HG03108 (cell line): ENCODE measurements around the gene LRRFIP1.
A peak's percentile ranks its signal among the peaks of the same experiment; 100 is the strongest.
"Not testable (repeated sequence)": the region's sequence is repeated elsewhere in the genome, so short reads cannot be mapped to it uniquely, and the experiment has no call there.

ENCODE experiments used
- ATAC-seq: cut with Tn5 transposase; IDR thresholded peaks from one replicate; pipeline ENCODE4 v1.9.1; 2021; ENCODE audit warnings: moderate library complexity; ENCODE audit not compliant: unreplicated experiment

The LRRFIP1 gene

DNA sequence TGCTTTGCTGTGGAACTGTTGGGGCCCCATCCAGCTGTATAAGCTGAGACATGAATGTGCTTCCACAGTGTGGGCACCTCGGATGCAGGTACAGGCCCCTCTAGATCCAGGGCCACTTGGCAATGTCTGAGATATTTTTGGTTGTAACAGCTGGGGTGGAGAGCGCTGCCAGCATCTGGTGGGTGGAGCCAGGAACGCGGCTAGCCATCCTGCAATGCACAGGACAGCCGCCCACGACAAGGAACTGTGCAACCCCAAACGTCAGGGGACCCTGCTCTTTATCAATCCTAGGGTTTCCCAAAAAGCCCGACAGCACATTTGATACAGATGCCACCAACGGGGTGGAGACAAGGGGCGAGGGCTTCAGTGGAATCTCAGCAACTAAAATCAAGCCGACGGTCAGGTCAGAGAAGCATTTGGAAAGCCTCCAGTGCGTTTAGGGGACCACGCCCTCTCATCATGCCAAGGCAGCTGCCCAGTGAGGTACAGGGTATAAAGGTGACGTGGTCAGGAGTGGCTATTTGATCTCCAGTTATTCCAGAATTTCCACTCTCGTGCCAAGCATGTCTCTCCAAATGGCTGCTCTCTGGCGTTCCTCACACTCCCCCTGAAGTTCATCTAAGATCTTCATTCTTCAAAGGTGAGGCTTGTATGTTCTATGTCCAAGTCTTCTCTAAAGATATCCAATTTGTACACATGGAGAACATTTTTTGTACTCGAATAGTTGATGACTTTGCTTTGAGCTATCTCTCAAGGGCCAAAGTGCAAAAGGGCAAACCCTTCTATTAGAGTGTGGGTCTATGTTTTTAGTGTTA lies 55.7 kb downstream of the LRRFIP1 start:
- ATAC-seq = no peak

DNA sequence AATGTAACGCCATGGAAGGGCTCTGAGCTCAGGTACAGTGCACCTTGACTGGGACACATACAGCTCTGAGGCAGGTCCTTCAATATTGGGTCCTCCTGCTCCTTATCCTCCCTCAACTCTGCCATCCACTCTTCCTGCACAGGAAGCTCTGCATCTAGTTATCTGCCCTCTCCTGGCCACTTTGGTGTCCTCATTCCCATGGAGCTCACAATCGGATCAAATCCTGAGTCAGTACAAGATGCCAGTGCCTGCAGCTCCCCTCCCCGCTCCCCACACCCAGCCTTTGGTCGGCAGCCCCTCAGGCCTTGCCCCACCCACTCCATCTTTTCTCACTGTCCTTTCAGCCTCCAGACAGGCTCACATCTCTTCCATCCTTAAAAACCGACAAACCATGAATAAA lies 58.0 kb downstream of the LRRFIP1 start:
- no peak for ATAC-seq

GRCh38 chr2:237686659-237687136 lies 59.3 kb downstream of the LRRFIP1 start:
- no peak for ATAC-seq

DNA sequence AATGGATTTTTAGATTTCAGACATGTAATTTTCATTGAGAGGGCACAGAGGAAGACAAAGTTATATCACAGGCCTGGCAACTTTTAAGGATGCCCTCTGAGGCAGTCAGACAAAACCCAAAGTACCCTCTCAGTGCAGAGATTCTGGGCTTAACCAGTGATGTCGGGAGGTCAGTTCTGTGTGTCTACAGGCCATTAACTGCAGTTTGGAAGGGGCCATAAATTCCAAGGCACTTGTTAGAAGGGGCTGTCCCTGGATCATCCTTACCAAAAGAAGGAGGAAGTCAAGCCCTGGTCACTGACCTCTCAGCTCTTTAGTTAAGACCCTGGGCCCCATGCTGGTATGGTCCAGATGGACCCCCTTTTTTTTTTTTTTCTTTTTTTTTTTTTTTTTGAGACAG lies 60.7 kb downstream of the LRRFIP1 start:
- ATAC-seq = no peak

DNA sequence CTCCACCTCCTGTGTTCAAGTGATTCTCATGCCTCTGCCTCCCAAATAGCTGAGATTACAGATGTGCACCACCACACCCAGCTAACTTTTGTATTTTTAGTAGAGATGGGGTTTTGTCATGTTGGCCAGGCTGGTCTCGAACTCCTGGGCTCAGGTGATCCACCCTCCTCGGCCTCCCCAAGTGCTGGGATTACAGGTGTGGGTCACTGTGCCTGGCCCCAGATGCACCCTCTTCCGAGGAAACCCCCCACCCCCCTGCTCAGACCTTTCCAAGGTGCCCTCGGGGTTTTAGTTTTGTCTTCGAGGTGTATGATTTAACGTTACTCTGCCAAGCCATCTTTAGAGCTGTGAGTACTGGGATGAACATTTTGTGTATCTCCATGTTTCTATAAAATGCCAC lies 61.2 kb downstream of the LRRFIP1 start:
- not testable (repeated sequence) for ATAC-seq

DNA sequence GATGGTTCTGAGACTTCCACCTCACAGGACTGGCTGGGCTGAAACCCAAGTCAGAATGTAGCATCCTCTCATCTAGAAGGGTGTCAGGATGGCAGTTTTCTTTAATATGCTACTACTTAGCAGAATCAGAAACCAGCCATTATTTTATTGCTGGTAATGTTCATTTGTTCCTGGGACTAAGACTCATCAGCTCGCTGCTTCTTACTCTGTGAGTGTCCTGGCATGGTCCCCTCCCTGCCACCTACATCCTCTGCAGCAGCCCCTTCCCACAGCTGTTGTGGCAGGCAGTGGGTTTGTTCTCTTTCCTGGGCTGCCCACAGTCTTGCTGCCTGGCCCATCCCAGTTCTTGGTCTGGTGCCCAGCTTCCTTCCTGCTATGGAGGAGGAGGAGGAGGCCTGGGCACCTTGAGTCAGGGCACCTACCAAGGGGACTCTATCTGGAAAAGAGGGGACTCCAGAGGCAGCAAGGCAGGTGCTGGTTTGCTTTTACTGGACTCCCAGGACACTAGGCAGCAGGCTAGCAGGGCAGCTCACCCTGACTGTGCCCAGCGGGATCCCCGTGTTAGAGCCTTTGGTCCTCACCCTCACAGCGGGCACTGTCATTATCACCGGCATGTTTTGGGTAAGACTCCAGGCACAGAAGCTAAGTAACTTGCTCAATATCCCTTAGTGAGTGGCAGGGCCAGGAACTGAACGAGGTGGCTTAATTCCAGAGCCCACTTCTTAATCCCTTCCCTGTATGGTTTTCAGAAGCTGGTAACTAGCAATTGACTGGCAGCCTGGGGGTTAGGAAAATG lies 62.1 kb downstream of the LRRFIP1 start:
- ATAC-seq = no peak

GRCh38 chr2:237691029-237691907 lies 63.9 kb downstream of the LRRFIP1 start:
- ATAC-seq = peak; percentile 30

GRCh38 chr2:237691908-237692600 lies 64.7 kb downstream of the LRRFIP1 start:
- peak; percentile 41 for ATAC-seq

DNA sequence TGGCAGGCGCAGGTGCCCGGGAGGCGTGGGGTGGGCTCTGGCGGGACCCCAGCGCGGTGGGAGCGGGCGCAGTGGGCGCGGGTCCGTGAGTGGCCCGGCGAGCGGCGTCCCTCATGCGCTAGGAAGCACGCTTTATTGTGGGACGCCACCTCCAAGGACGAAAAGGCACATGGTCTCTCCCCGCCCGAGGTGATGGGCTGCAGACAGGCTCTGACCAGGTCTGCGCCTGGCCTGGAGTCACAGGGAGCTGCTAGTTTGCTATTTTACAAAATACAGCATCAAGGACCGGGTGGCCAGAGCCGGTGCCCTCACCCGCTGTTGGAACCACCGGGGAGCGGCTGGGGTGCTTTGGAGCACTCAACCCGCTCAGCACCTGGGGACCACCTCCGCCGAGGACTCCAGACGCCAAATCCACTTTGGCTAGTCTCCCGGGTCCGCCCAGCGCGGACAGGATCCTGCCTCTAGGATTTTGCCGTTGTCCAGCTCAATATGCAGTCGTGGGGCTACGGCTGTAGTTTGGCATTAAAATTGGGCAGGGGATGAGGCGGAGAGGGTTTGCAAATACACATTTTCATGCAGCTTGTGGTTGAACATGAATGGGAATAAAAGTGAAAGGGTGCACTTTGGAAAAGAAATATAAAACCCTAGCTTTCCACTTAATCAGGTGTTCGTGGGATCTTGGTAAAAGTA lies 65.4 kb downstream of the LRRFIP1 start:
- no peak for ATAC-seq

GRCh38 chr2:237693291-237693994 lies 66.1 kb downstream of the LRRFIP1 start:
- ATAC-seq = no peak

GRCh38 chr2:237694415-237695194 lies 67.2 kb downstream of the LRRFIP1 start:
- no peak for ATAC-seq

DNA sequence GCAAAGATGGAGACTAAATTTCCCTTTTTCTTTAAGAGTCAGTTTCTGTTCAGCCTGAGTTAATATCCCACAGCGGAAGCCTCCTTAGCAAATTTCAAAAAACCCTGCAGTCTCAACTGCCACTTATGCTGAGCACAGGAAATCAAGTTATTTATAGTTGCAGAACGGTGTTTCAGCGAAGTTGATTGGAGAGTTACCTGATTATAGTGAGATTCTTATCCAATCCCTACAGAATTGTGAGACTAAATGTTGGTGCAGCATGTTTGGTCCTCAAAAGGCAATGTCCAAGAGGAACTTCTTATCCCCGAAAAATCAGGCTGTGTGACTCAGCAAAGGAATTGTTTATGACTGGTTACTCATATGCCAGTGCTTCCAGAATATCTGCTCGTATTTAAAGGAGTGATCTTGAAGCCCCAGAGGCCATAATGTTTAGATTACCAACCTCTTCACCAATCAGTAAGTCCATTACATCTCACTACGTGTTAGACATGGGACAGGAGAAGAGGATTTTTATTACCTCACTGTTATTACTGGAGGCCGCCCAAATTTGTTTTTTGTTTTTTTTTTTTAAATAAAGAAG lies 67.9 kb downstream of the LRRFIP1 start:
- peak; percentile 19 for ATAC-seq

- peak; percentile 20 for ATAC-seq
These were observed 69.1 kb downstream of the LRRFIP1 start for GRCh38 chr2:237696461-237696860.

- ATAC-seq = no peak
These were observed 70.4 kb downstream of the LRRFIP1 start for GRCh38 chr2:237697586-237698357.

DNA sequence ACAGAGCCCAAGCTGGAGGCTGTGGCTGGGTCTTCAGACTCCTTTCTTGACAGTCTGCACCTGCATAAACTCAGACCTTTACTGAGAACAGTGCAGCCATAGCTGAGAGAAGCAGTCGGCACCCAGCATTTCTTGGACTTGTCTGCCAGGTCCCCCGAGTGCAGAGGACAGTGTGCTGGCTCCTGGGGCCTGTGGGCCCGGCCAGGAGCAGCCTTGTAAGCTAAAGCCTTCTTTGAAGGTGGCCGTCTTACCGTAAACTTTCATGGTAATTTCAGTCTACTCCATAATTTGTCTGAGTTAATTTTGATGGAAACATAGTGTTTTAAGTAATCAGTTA lies 70.9 kb downstream of the LRRFIP1 start:
- no peak for ATAC-seq

DNA sequence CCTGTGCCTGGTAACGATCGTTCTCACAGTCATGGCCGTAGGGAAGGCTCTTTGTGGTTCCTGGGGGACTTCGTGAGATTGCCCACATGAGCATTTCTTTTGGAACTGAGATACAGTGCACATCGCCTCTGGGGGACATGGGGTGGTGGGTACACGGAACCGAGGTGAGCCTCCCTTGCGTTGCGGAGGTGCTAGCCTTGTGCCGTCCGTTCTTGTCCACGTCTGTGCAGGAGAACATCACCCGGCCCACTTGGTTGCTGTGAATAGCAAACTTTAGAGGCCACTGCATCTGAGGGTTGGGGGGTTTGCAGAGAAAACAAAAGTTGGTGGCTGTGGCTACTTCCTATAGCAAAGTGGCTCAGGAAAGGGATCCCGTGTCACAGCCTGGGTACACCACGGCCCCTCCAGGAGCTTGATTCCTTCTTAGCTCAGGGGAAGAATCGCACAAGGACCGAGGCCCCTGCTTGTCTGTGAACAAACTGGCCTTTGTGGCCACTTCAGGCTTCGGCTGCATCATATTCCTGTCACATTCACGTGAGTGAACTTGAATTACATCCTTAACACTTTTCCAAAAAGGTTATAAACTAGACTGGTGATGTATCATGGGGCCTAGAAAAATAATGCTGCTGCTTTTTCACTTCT lies 72.6 kb downstream of the LRRFIP1 start:
- no peak for ATAC-seq

DNA sequence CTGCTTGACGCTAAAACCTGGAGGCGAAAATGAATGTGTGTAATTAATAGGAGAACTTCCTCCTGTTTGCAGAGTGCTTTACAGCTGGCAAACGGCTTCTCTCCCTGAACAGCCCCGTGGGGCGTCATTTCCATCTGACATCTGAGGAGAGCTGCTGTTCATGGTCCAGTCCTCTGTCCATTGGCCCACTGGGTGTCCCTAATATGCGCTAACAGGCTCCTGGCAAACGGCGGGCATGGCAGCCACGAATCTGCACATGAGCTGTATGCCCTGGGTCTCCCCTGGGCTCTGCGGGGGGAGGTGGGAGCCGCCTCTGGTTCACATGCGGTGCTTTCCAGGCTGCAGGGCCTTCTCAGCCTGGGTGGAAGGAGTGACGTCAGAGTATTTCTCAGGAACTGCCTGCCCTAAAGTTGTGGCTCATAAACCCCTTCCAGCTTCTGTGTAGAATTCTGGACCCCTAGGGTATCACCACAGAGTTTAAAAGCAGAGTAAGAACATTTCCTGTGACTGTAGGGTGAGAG lies 73.2 kb downstream of the LRRFIP1 start:
- ATAC-seq = no peak
